22Rv1 (cell line): ENCODE results near the gene ARHGAP6.

Experiments
- CTCF ChIP-seq: fragments of 450-650 bp; IDR thresholded peaks from 2 replicates; pipeline ENCODE4 v1.5.1; 2017; ENCODE audit warnings: mild to moderate bottlenecking
- ZFX ChIP-seq: fragments of 450-650 bp; IDR thresholded peaks from 2 replicates; pipeline ENCODE4 v1.6.1; 2017; ENCODE audit warnings: antibody characterized with exemption, borderline replicate concordance

GRCh38 chrX:11241720-11242119 lies 424.0 kb downstream of the ARHGAP6 start:
- no peak for TF ChIP-seq CTCF
- TF ChIP-seq ZFX: no peak
